GM12878 (cell line): Measurements from ENCODE around the gene ADARB1. TPM values are rescaled to one million over a fixed set of nuclear protein-coding genes. Genes with fewer than 3 reads are reported as not detected.

Experiments
- ATAC-seq: fragments of 200-7000 bp; cut with Tn5 transposase; 3 replicates; pipeline ENCODE4 v1.9.1; 2020; ENCODE audit warnings: mild to moderate bottlenecking, moderate library complexity
- BruUV-seq: library from RNA; stranded (reverse); fragments of 400-500 nt; replicated peaks from 2 replicates; lab custom pipeline; 2021; lab: Mats Ljungman, UMichigan
- CTCF ChIA-PET: fragments of 300-600 bp; sonication (Branson Sonifier 250); formaldehyde crosslinking; extraction: SDS; loops from one replicate; lab custom pipeline; 2021; ENCODE audit warnings: inconsistent platforms; lab: Yijun Ruan, JAX
- POLR2A ChIA-PET: fragments of 350-600 bp; formaldehyde crosslinking; extraction: SDS; loops from one replicate; lab custom pipeline; 2021; ENCODE audit warnings: inconsistent platforms; lab: Charles Lee
- RAD21 ChIA-PET: fragments of 300-600 bp; sonication (Branson Sonifier 250); formaldehyde crosslinking; loops from one replicate; lab custom pipeline; 2023; ENCODE audit warnings: antibody characterized with exemption; ENCODE audit not compliant: unreplicated experiment; lab: Charles Lee
- SMC1A ChIA-PET: fragments of 300-600 bp; sonication (Branson Sonifier 250); formaldehyde crosslinking; loops from one replicate; lab custom pipeline; 2023; ENCODE audit not compliant: unreplicated experiment, uncharacterized antibody; lab: Charles Lee
- DNase-seq: peaks from one replicate; pipeline ENCODE4 v3.0.0-alpha.2; 2011; ENCODE audit warnings: low read depth, low spot score
- FAIRE-seq: peaks from 3 replicates; lab custom pipeline; 2011; peaks lifted over from hg19 to GRCh38; lab: Jason Lieb, UNC
- H2AFZ ChIP-seq: 2 replicates; pipeline ENCODE4 v1.6.0; 2011; ENCODE audit warnings: low read depth, low read length, control low read depth; ENCODE audit not compliant: control insufficient read depth
- H3K27ac ChIP-seq: 2 replicates; pipeline ENCODE4 v1.5.1; 2011; ENCODE audit warnings: control low read depth; ENCODE audit not compliant: control insufficient read depth, insufficient read depth
- H3K27me3 ChIP-seq, 2 experiments: replicated peaks in 1 of 2; 2 replicates each; pipeline versions ENCODE4 v1.6.0 to v1.6.1; 2011; ENCODE audit warnings: low read length in 1 of 2; ENCODE audit not compliant: control insufficient read depth in 2 of 2, insufficient read depth in 2 of 2
- H3K36me3 ChIP-seq, 2 experiments: 2 replicates each; pipeline ENCODE4 v1.5.1; 2011; ENCODE audit warnings: low read length in 1 of 2; ENCODE audit not compliant: control insufficient read depth in 2 of 2, insufficient read depth in 2 of 2
- H3K4me1 ChIP-seq: 2 replicates; pipeline ENCODE4 v1.6.1; 2011; ENCODE audit warnings: mild to moderate bottlenecking, low read length, moderate library complexity, mixed read lengths; ENCODE audit not compliant: control insufficient read depth, insufficient read depth
- H3K4me2 ChIP-seq: 2 replicates; pipeline ENCODE4 v1.6.0; 2011; ENCODE audit warnings: control low read depth; ENCODE audit not compliant: control insufficient read depth, insufficient read depth
- H3K4me3 ChIP-seq: fragments of 200-600 bp; sonication (generic); 2 replicates; pipeline ENCODE4 v1.5.1; 2016
- H3K79me2 ChIP-seq: 2 replicates; pipeline ENCODE4 v1.6.0; 2011; ENCODE audit warnings: low read length; ENCODE audit not compliant: control insufficient read depth, insufficient read depth
- H3K9ac ChIP-seq: 2 replicates; pipeline ENCODE4 v1.8.0; 2011; ENCODE audit warnings: low read length, control low read depth, mixed read lengths; ENCODE audit not compliant: control insufficient read depth, insufficient read depth
- H3K9me3 ChIP-seq: replicated peaks from 3 replicates; pipeline ENCODE4 v1.5.1; 2011; ENCODE audit warnings: mild to moderate bottlenecking, low read length; ENCODE audit not compliant: control insufficient read depth, insufficient read depth
- H4K20me1 ChIP-seq: 2 replicates; pipeline ENCODE4 v1.6.0; 2011; ENCODE audit not compliant: control insufficient read depth, insufficient read depth
- ATF7 ChIP-seq: fragments of 450-650 bp; IDR thresholded peaks from 2 replicates; pipeline ENCODE4 v1.6.1; 2016; ENCODE audit warnings: low read depth, mild to moderate bottlenecking
- CREM ChIP-seq: IDR thresholded peaks from 2 replicates; pipeline ENCODE4 v1.6.1; 2014; ENCODE audit warnings: antibody characterized with exemption, low read depth
- HCFC1 ChIP-seq: fragments of 150-350 bp; IDR thresholded peaks from 2 replicates; pipeline ENCODE4 v1.6.1; 2014; ENCODE audit warnings: low read length
- HDAC6 ChIP-seq: fragments of 200-600 bp; sonication (generic); IDR thresholded peaks from one replicate; pipeline ENCODE4 v1.8.0; 2017; ENCODE audit warnings: antibody characterized with exemption; ENCODE audit not compliant: unreplicated experiment
- JUNB ChIP-seq: IDR thresholded peaks from 2 replicates; pipeline ENCODE4 v1.6.1; 2016; ENCODE audit warnings: antibody characterized with exemption, mild to moderate bottlenecking
- KAT2A ChIP-seq: conservative IDR thresholded peaks from 2 replicates; pipeline ENCODE4 v1.6.1; 2011; ENCODE audit warnings: low read depth, low read length; ENCODE audit not compliant: control insufficient read depth
- NFIC ChIP-seq: IDR thresholded peaks from 2 replicates; pipeline ENCODE4 v1.6.1; 2012; ENCODE audit warnings: low read depth, mild to moderate bottlenecking, inconsistent platforms, low read length, moderate library complexity
- PML ChIP-seq: IDR thresholded peaks from 2 replicates; pipeline ENCODE4 v1.6.1; 2012; ENCODE audit warnings: low read length, inconsistent platforms
- SIX5 ChIP-seq: IDR thresholded peaks from 2 replicates; pipeline ENCODE4 v1.6.1; 2011; ENCODE audit warnings: mild to moderate bottlenecking, low read depth, low read length, moderate library complexity; ENCODE audit not compliant: severe bottlenecking
- STAT1 ChIP-seq: fragments of 450-650 bp; conservative IDR thresholded peaks from 2 replicates; pipeline ENCODE4 v1.6.1; 2014; ENCODE audit warnings: antibody characterized with exemption, mild to moderate bottlenecking
- STAT3 ChIP-seq: IDR thresholded peaks from 2 replicates; pipeline ENCODE4 v1.6.1; 2011; ENCODE audit warnings: low read depth, low read length, improper control_type of control experiment
- TCF12 ChIP-seq: IDR thresholded peaks from 2 replicates; pipeline ENCODE4 v1.6.1; 2011; ENCODE audit warnings: low read depth, mild to moderate bottlenecking, low read length
- YY1 ChIP-seq: IDR thresholded peaks from 2 replicates; pipeline ENCODE4 v1.6.1; 2011; ENCODE audit warnings: low read depth, mild to moderate bottlenecking, low read length
- ZZZ3 ChIP-seq: IDR thresholded peaks from 2 replicates; pipeline ENCODE4 v1.6.1; 2011; ENCODE audit warnings: low read depth; ENCODE audit not compliant: control insufficient read depth, insufficient read length
- WGBS: methylation state at CpG from one replicate; pipeline ENCODE4 v1.1.6; 2016; ENCODE audit warnings: low lambda C conversion rate; ENCODE audit not compliant: insufficient replicate concordance, insufficient coverage; ENCODE audit errors: missing lambda C conversion rate; 5-methylcytosine and 5-hydroxymethylcytosine counted together
- in situ Hi-C: fragments of 300-500 bp; cut with MboI; formaldehyde crosslinking; loops from 9 replicates; pipeline ENCODE4 v1.14.3; 2018; ENCODE audit warnings: mixed read lengths
- intact Hi-C: fragments of 100-400 bp; cut with micrococcal nuclease; formaldehyde crosslinking; loops from one replicate; pipeline ENCODE4 v1.14.2; 2022; ENCODE audit not compliant: unreplicated experiment
- polyA plus RNA-seq, 11 experiments: library from polyadenylated mRNA; depleted of rRNA in 4 of 11; unstranded in 6 of 11; stranded (reverse) in 5 of 11; fragments of >200 nt; fragmentation: Nextera tagmentation in 4 of 11; fragmentation: Illumina TruSeq in 1 of 11; extraction: Ambion mirVana in 4 of 11; extraction: Trizol in 1 of 11; gene quantifications; 1 replicate in 1 of 11; 2 replicates in 10 of 11; pipeline versions ENCODE4 v1.2.1 to v1.2.3, GENCODE V29; 2011 to 2016; ENCODE audit warnings: inconsistent platforms in 2 of 11, missing spikeins in 2 of 11, low read depth in 1 of 11
- total RNA-seq, 4 experiments: library from RNA; depleted of rRNA in 3 of 4; stranded (reverse); fragments of >200 nt in 3 of 4; fragmentation: Illumina TruSeq in 1 of 4; extraction: Trizol in 1 of 4; gene quantifications; 2 replicates each; pipeline versions ENCODE4 v1.2.1 to v1.2.3, GENCODE V29; 2013 to 2021
- TF ChIP-seq, protein P1 (sequence below): fragments of 450-650 bp; IDR thresholded peaks from 2 replicates; pipeline ENCODE4 v1.6.1; 2017; ENCODE audit warnings: low read depth, mild to moderate bottlenecking, moderate library complexity
- TF ChIP-seq, protein P2 (sequence below): IDR thresholded peaks from 2 replicates; pipeline ENCODE4 v1.6.1; 2012; ENCODE audit warnings: low read depth, low read length, improper control_type of control experiment

The ADARB1 gene
- total and polyA plus RNA-seq, 10 of the 15 experiments (the other 5 are each of a cell fraction or from before 2014, with no cell fraction given) = 5.7 to 61.7 (median 25.3) TPM

DNA sequence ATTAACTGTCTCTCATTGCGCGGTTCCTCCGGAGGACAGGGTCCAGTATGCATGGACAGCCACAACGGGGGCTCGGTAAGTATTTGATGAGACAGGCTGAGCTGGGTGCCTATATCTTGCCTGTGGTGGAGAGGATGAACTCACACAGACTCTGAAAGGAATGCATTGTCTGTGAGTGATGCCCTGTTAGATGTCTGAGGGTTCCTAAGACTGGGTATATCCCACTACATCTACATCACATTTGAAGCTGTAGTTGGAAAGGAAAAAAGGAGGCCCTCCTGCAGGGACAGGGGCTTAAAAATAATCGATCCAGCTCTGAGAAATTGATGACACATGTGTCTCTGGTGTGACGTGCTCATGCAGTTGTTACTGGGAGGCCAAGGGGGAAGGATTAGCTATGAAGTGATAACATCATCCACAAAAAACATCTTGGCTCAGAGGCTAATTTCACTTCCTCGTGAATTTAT, 1.9 kb downstream of the ADARB1 start (continued):
- TF ChIP-seq, protein P1, sequence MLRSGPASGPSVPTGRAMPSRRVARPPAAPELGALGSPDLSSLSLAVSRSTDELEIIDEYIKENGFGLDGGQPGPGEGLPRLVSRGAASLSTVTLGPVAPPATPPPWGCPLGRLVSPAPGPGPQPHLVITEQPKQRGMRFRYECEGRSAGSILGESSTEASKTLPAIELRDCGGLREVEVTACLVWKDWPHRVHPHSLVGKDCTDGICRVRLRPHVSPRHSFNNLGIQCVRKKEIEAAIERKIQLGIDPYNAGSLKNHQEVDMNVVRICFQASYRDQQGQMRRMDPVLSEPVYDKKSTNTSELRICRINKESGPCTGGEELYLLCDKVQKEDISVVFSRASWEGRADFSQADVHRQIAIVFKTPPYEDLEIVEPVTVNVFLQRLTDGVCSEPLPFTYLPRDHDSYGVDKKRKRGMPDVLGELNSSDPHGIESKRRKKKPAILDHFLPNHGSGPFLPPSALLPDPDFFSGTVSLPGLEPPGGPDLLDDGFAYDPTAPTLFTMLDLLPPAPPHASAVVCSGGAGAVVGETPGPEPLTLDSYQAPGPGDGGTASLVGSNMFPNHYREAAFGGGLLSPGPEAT = no peak
- TF ChIP-seq NFIC (no peak), JUNB (no peak), KAT2A (no peak), CREM (peak; percentile 62)
- TF ChIP-seq, protein P2, sequence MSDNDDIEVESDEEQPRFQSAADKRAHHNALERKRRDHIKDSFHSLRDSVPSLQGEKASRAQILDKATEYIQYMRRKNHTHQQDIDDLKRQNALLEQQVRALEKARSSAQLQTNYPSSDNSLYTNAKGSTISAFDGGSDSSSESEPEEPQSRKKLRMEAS = no peak

DNA sequence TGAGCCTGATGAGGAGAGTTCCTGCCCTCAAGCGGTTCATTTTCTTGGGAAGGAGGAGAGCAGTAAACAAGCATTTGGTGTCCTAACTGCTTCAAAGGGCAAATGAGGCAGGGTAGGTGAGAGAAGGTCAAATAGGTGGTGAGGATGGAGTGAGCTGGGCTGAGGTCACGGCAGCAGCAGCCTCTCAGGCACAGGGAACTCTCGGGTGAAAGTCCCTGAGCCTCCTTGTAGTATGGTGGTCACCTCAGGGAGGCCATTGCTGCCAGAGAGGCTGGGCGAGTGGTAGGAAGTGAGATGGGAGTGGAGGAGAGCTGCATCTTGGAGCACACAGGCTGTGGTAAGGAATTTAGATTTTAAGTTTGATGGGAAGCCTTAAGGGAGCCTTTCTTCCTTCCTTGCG, 4.0 kb downstream of the ADARB1 start:
- BruUV-seq = no TSS peak
- Histone ChIP-seq H3K9me3 (no peaks in the 10 kb centered on the region; the same call in 2 of the 3 replicates), H4K20me1 (no peaks in the 10 kb centered on the region; the same call in 1 of the 2 replicates), H3K4me1 (0 out of 2 replicates have a peak, but pooled peaks cover 5% of the 10 kb centered on the region), H2AFZ (no peak overlapping the region), H3K4me3 (no peak overlapping the region), H3K9ac (no peak overlapping the region), H3K36me3 (peaks cover 0 to 3% of the 10 kb centered on the region in 2 experiments; a peak in 2 of 4 replicates), H3K4me2 (no peak overlapping the region), H3K27me3 (peaks cover 0 to 9% of the 10 kb centered on the region in 2 experiments; a peak in 2 of 4 replicates), H3K27ac (no peak overlapping the region), H3K79me2 (no peaks in the 10 kb centered on the region)
- in situ Hi-C loops (no loop called here), intact Hi-C loops (loop anchor here (2.0 kb wide), 1 partner anchor 50 kb away; no protein-coding TSS in a partner anchor)
- 33% methylated on average over 5 of the region's 5 CpGs for WGBS
- ChIA-PET POLR2A (interaction anchor here (1.2 to 2.1 kb wide), 3 partner anchors 24 to 32 kb away, joined by 4 to 6 read pairs (median 4); no protein-coding TSS in a partner anchor), SMC1A (interaction anchor here (0.7 to 6.4 kb wide), 10 partner anchors 9 to 114 kb away, joined by 3 to 77 read pairs (median 4); no protein-coding TSS in a partner anchor), CTCF (interaction anchor here (1.0 to 6.2 kb wide), 6 partner anchors 20 to 128 kb away, joined by 3 to 65 read pairs (median 32); no protein-coding TSS in a partner anchor), RAD21 (interaction anchor here (1.1 to 5.3 kb wide), 7 partner anchors 8 to 63 kb away, joined by 3 to 62 read pairs (median 5); no protein-coding TSS in a partner anchor)
- FAIRE-seq = no peak
- no peak for ATAC-seq
- no peak for TF ChIP-seq HCFC1
- no peak for TF ChIP-seq JUNB
- TF ChIP-seq ATF7 = no peak
- no peak for TF ChIP-seq ZZZ3
- no peak for TF ChIP-seq YY1
- TF ChIP-seq PML = no peak
- TF ChIP-seq TCF12 = no peak
- no peak for TF ChIP-seq STAT3
- TF ChIP-seq SIX5 = no peak
- TF ChIP-seq HDAC6 = no peak
- TF ChIP-seq STAT1 = no peak
- no peak for DNase-seq
